Activated CD4-positive, alpha-beta T cell treated with anti-CD3 and anti-CD28 coated beads, Interleukin-2, Interleukin-6, amounts not matched to agents 100 ng/mL and 50 ng/mL, durations not matched to agents 16 hours and 8 hours (primary cell): Measurements from ENCODE around the gene NMRAL1.

Experiments
- DNase-seq: peaks from one replicate; pipeline ENCODE4 v3.0.0-alpha.2; 2020

Gene NMRAL1

GRCh38 chr16:4474192-4474961, at the start of gene NMRAL1:
NMRAL1 (minus strand) TSS chr16:4474625; CDS start chr16:4474132, 493 bp downstream.
- peak; percentile 97 for DNase-seq

GRCh38 chr16:4523686-4524085, 49.3 kb upstream of the NMRAL1 start:
- no peak for DNase-seq

GRCh38 chr16:4522051-4522581, 47.7 kb upstream of the NMRAL1 start:
- no peak for DNase-seq

- no peak for DNase-seq
These were observed 46.5 kb upstream of the NMRAL1 start for GRCh38 chr16:4520913-4521312.

- DNase-seq: no peak
These were observed 45.0 kb upstream of the NMRAL1 start for GRCh38 chr16:4519274-4520058.

GRCh38 chr16:4517812-4518680, 43.6 kb upstream of the NMRAL1 start:
- DNase-seq: no peak

- DNase-seq: peak; percentile 37
These were observed 41.3 kb upstream of the NMRAL1 start for GRCh38 chr16:4515611-4516233.

GRCh38 chr16:4514606-4515005, 40.2 kb upstream of the NMRAL1 start:
- no peak for DNase-seq

- DNase-seq: no peak
These were observed 39.5 kb upstream of the NMRAL1 start for GRCh38 chr16:4513881-4514280.

GRCh38 chr16:4513086-4513860, 38.8 kb upstream of the NMRAL1 start:
- DNase-seq: no peak

GRCh38 chr16:4512473-4512872, 38.0 kb upstream of the NMRAL1 start:
- no peak for DNase-seq

- DNase-seq: no peak
These were observed 37.1 kb upstream of the NMRAL1 start for GRCh38 chr16:4511441-4512082.

GRCh38 chr16:4510747-4511426, 36.5 kb upstream of the NMRAL1 start:
- DNase-seq: no peak

- DNase-seq: no peak
These were observed 35.7 kb upstream of the NMRAL1 start for GRCh38 chr16:4510131-4510530.

- no peak for DNase-seq
These were observed 35.0 kb upstream of the NMRAL1 start for GRCh38 chr16:4509420-4509819.

GRCh38 chr16:4508806-4509205, 34.4 kb upstream of the NMRAL1 start:
- no peak for DNase-seq

GRCh38 chr16:4507588-4508345, 33.3 kb upstream of the NMRAL1 start:
- no peak for DNase-seq

GRCh38 chr16:4506450-4506849, 32.0 kb upstream of the NMRAL1 start:
- DNase-seq: peak; percentile 73

GRCh38 chr16:4505356-4506147, 31.1 kb upstream of the NMRAL1 start:
- peak; percentile 85 for DNase-seq
